Ovary (tissue), 1 donor: ENCODE data around the gene ANKRD40.

Experiments
- EP300 ChIP-seq: sonication (generic); formaldehyde crosslinking; IDR thresholded peaks from one replicate; pipeline ENCODE4 v1.6.1; 2017; ENCODE audit warnings: antibody characterized with exemption
- POLR2A ChIP-seq: fragments of 450-650 bp; IDR thresholded peaks from one replicate; pipeline ENCODE4 v1.6.1; 2017; ENCODE audit warnings: antibody characterized with exemption, mild to moderate bottlenecking, moderate library complexity

- TF ChIP-seq EP300 = no peak
- no peak for TF ChIP-seq POLR2A
These were observed 20.4 kb upstream of the ANKRD40 start for GRCh38 chr17:50728112-50728429.
